Kidney (tissue), 14 donors: Measurements from ENCODE around the gene ULK3. TPM values are rescaled to one million over a fixed set of nuclear protein-coding genes. Genes with fewer than 3 reads are reported as not detected.
A peak's percentile ranks its signal among the peaks of the same experiment; 100 is the strongest.

Experiments used
- DNase-seq, 5 donors: peaks; one replicate each; pipeline ENCODE4 v3.0.0-alpha.2; 2013 to 2020
- FAIRE-seq: peaks from 2 replicates; lab custom pipeline; 2012; peaks lifted over from hg19 to GRCh38; lab: Jason Lieb, UNC
- H3K27ac ChIP-seq, 2 donors: one replicate each; pipeline ENCODE4 v1.7.0; 2013; ENCODE audit warnings: low read depth in 2 of 2, low read length in 2 of 2, inconsistent platforms in 1 of 2
- H3K27me3 ChIP-seq: one replicate; pipeline ENCODE4 v1.7.1; 2013; ENCODE audit warnings: low read length, inconsistent platforms; ENCODE audit not compliant: control insufficient read depth, insufficient read depth
- H3K36me3 ChIP-seq, 3 donors: one replicate each; pipeline versions ENCODE4 v1.7.0 to v1.7.1; 2013; ENCODE audit warnings: low read length in 3 of 3, control low read depth in 1 of 3, inconsistent platforms in 1 of 3; ENCODE audit not compliant: insufficient read depth in 3 of 3, control insufficient read depth in 2 of 3
- H3K4me1 ChIP-seq, 3 donors: one replicate each; pipeline versions ENCODE4 v1.7.0 to v1.7.1; 2013; ENCODE audit warnings: low read length in 3 of 3, inconsistent platforms in 1 of 3, low read depth in 1 of 3; ENCODE audit not compliant: control insufficient read depth in 2 of 3, insufficient read depth in 2 of 3
- H3K4me3 ChIP-seq, 3 donors: one replicate each; pipeline versions ENCODE4 v1.7.0 to v1.8.1; 2013; ENCODE audit warnings: low read length in 3 of 3, control low read depth in 1 of 3, inconsistent platforms in 1 of 3
- H3K9ac ChIP-seq, 3 donors: one replicate each; pipeline versions ENCODE4 v1.7.0 to v1.7.1; 2013; ENCODE audit warnings: low read length in 3 of 3, control low read depth in 1 of 3, inconsistent platforms in 1 of 3
- H3K9me3 ChIP-seq, 3 donors: one replicate each; pipeline versions ENCODE4 v1.7.0 to v1.7.1; 2013; ENCODE audit warnings: low read length in 3 of 3, control low read depth in 1 of 3, inconsistent platforms in 1 of 3; ENCODE audit not compliant: control insufficient read depth in 2 of 3, insufficient read depth in 1 of 3
- intact Hi-C: fragments of 100-400 bp; cut with DNase I; formaldehyde crosslinking; loops from one replicate; pipeline ENCODE4 v1.11.1; 2022
- polyA plus RNA-seq: library from polyadenylated mRNA; stranded (reverse); fragments of 350-450 nt; fragmentation: Illumina TruSeq; extraction: RNeasy Lipid Tissue Mini Kit (QIAGEN cat#74804); gene quantifications from one replicate; pipeline ENCODE4 v1.2.3, GENCODE V29; 2014; ENCODE audit warnings: low read depth, low replicate concordance; ENCODE audit not compliant: insufficient read depth
- total RNA-seq: library from RNA; stranded (reverse); fragmentation: NEBNext Ultra II Directional; extraction: Animal tissue kit (Norgen Biotek cat#: 25700); gene quantifications from one replicate; pipeline ENCODE4 v1.2.1, GENCODE V29; 2021
- TF ChIP-seq, protein P1 (sequence below): IDR thresholded peaks from 3 replicates; pipeline ENCODE4 v1.5.1; 2012; ENCODE audit warnings: mild to moderate bottlenecking, moderate library complexity, borderline replicate concordance; ENCODE audit not compliant: insufficient read depth; ENCODE audit errors: extremely low read depth
- donor health status: control.
- donor health status: control.
- donor health status: control.
- donor health status: control.
- donor health status: control.
- donor health status: DM: yes; HTN: yes; CAD: no.
- donor health status: Normal renal cell carcinoma (clear cell type).

Gene ULK3
- total and polyA plus RNA-seq, 2 donors from 2014 or later: 34.5 to 36.1 TPM

DNA sequence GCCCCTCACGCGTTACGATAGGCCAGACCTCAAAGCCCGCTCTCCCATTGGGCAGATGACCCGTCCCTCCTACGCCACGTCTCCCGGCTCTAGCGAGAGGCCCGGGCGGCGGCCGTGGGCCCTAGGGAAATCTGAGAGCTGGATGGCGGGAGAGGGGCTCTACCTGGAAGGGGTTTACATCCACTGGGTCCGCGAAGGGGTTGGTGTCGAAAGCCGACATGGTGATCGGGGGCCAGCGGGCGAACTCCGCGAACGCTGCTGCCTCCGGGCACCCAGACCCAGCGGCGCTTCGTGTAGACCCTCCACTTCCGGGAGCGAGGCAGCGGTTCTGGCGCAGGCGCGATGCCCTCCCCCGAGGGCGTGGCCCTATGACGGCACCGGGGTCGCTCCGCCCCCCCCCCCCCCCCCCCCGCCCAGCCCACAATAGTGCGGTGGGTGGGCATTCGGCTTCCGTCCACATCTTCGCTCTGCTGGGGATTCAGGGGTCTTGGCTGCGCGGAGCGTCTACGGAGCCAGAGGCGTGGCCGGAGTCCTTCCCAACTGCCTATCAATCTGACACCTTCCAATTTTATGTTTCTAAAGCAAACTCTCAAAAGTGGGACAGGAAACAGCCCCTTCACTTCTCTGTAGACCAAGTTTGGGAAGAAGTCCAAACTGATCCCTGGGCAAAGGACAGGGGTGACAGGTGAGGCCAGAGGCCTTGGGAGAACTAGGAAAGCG is 30.2 kb upstream of the ULK3 start, which contains the start of gene SCAMP2:
Gene SCAMP2 (minus strand): TSS at position 330 of the 720 bp plus-strand sequence. CDS start 110 bp downstream, at position 220.
- peak; percentile 96 to 98 (median 98) for DNase-seq

DNA sequence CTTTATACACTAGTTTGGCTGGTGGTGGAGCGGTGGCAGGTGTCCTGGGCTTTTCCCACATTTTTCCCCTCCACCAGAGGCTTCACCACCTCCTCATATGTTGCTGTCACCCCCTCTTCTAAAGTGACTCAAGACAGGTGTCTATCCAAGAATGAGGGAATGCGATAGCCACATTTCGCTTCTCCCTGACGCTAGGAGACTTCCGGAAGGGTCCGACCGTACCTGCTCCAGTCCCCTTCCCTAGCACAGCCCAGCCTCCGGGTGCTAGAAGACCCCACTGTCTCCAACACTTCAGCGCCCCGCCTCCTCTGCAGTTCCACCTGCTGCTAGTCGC is 29.7 kb upstream of the ULK3 start:
- peak overlapping the region; percentile 87 to 97 (median 93) for H3K4me3 ChIP-seq
- intact Hi-C loops: no loop called here
- H3K9me3 ChIP-seq: no peaks in the 10 kb centered on the region
- TF ChIP-seq, protein P1, sequence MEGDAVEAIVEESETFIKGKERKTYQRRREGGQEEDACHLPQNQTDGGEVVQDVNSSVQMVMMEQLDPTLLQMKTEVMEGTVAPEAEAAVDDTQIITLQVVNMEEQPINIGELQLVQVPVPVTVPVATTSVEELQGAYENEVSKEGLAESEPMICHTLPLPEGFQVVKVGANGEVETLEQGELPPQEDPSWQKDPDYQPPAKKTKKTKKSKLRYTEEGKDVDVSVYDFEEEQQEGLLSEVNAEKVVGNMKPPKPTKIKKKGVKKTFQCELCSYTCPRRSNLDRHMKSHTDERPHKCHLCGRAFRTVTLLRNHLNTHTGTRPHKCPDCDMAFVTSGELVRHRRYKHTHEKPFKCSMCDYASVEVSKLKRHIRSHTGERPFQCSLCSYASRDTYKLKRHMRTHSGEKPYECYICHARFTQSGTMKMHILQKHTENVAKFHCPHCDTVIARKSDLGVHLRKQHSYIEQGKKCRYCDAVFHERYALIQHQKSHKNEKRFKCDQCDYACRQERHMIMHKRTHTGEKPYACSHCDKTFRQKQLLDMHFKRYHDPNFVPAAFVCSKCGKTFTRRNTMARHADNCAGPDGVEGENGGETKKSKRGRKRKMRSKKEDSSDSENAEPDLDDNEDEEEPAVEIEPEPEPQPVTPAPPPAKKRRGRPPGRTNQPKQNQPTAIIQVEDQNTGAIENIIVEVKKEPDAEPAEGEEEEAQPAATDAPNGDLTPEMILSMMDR: no peak
- H3K4me1 ChIP-seq: peaks cover 8 to 39% (median 34%) of the 10 kb centered on the region in 3 donors
- peak overlapping the region; percentile 90 to 94 for H3K27ac ChIP-seq
- DNase-seq (no peak), FAIRE-seq (no peak)
- peak overlapping the region; percentile 67 to 85 (median 82) for H3K9ac ChIP-seq
- H3K27me3 ChIP-seq: no peaks in the 10 kb centered on the region
- no peaks in the 10 kb centered on the region for H3K36me3 ChIP-seq

More for the DNA sequence above, 30.2 kb upstream of the ULK3 start, which contains the start of gene SCAMP2:
- Histone ChIP-seq H3K9ac (peak within 1 kb of the TSS; percentile 67 to 85 (median 82)), H3K27ac (peak within 1 kb of the TSS; percentile 90 to 94), H3K9me3 (no peaks in the 10 kb centered on the region), H3K36me3 (no peaks in the 10 kb centered on the region), H3K4me3 (peak within 1 kb of the TSS; percentile 87 to 97 (median 93)), H3K4me1 (peaks cover 8 to 34% (median 29%) of the 10 kb centered on the region in 3 donors), H3K27me3 (no peaks in the 10 kb centered on the region)
- TF ChIP-seq, protein P1: no peak
- no peak for FAIRE-seq
- intact Hi-C loops: no loop called here

DNA sequence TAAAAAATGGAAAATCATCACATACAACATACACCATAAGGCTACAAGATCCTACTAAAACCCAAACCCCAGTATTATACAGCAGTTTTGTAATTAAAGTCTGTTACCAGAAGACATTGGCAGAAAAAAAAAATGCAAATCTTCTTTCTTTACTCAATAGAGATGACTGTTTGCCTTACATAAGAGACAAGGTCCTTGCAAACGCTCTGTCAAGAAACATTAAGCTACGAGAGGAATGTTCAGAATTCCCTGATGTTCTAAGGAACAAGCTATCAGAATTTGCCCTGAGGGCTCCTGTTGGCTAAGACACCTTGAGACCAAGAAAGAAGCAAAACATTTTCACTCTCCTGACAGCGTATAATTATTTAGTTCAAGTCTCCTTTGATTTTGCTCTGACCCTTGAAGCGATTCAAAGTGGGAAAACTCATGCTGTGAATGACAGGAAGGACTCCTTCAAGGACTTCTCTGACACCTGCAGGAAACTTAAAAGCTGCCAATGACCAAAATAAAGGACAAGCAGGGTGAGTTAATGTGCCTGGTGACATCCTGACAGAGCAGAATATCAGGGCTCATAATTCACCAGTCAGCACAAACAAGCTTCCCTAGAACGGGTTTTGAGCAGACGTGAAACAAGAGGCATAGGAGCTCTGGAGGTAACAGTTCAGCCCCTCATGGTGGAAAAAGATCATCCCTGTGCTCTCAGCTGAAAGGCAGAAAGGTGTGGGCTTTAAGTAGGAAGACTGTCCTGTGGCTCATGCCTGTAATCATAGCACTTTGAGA is 27.7 kb upstream of the ULK3 start:
- intact Hi-C loops: no loop called here
- Histone ChIP-seq H3K27me3 (no peaks in the 10 kb centered on the region), H3K9ac (peak overlapping the region in 2 of 3 donors; percentile 19 to 75), H3K4me1 (peaks cover 8 to 47% (median 45%) of the 10 kb centered on the region in 3 donors), H3K4me3 (peak overlapping the region in 2 of 3 donors; percentile 42 to 56), H3K36me3 (no peaks in the 10 kb centered on the region), H3K9me3 (no peaks in the 10 kb centered on the region), H3K27ac (peak overlapping the region; percentile 81 to 82)
- DNase-seq: no peak
- TF ChIP-seq, protein P1: no peak
- no peak for FAIRE-seq
